H1 (cell line): ENCODE measurements around the gene SBF2. TPM values are rescaled to one million over a fixed set of nuclear protein-coding genes. Genes with fewer than 3 reads are reported as not detected.

ENCODE experiments used
- CTCF ChIA-PET: fragments of 300-600 bp; sonication (Branson Sonifier 250); formaldehyde crosslinking; loops from one replicate; lab custom pipeline; 2021; ENCODE audit not compliant: partially characterized antibody; lab: Charles Lee
- POLR2A ChIA-PET: fragments of 300-600 bp; sonication (Branson Sonifier 250); formaldehyde crosslinking; loops from one replicate; lab custom pipeline; 2021; ENCODE audit warnings: inconsistent platforms; ENCODE audit not compliant: partially characterized antibody; lab: Charles Lee
- DNase-seq, 2 experiments: peaks; one replicate each; pipeline versions ENCODE4 v3.0.0 to v3.0.0-alpha.2; 2010 to 2022; ENCODE audit warnings: low spot score in 2 of 2, low read depth in 1 of 2, mixed read lengths in 1 of 2
- FAIRE-seq: peaks from 2 replicates; lab custom pipeline; 2011; peaks lifted over from hg19 to GRCh38; lab: Jason Lieb, UNC
- H2AFZ ChIP-seq: 2 replicates; pipeline ENCODE4 v1.8.1; 2012; ENCODE audit warnings: low read length, inconsistent platforms
- H2AK5ac ChIP-seq: 2 replicates; pipeline ENCODE4 v1.6.1; 2013; ENCODE audit warnings: low read depth, low read length
- H2BK120ac ChIP-seq: replicated peaks from 2 replicates; pipeline ENCODE3; 2013; ENCODE audit warnings: low read depth, low read length, inconsistent platforms
- H2BK12ac ChIP-seq: 2 replicates; pipeline ENCODE4 v1.6.1; 2013; ENCODE audit warnings: low read depth, low read length
- H2BK15ac ChIP-seq: 2 replicates; pipeline ENCODE4 v1.6.1; 2013; ENCODE audit warnings: low read length
- H2BK20ac ChIP-seq: 2 replicates; pipeline ENCODE4 v1.6.1; 2013; ENCODE audit warnings: low read length
- H2BK5ac ChIP-seq: 2 replicates; pipeline ENCODE4 v1.6.1; 2013; ENCODE audit warnings: low read depth, low read length
- H3K14ac ChIP-seq: 2 replicates; pipeline ENCODE4 v1.6.1; 2013; ENCODE audit warnings: inconsistent platforms; ENCODE audit not compliant: insufficient read length
- H3K18ac ChIP-seq: 2 replicates; pipeline ENCODE4 v1.6.1; 2013; ENCODE audit warnings: low read length; ENCODE audit errors: extremely low read depth
- H3K23ac ChIP-seq: 2 replicates; pipeline ENCODE4 v1.6.1; 2013; ENCODE audit warnings: inconsistent platforms; ENCODE audit not compliant: insufficient read length
- H3K23me2 ChIP-seq: 2 replicates; pipeline ENCODE4 v1.6.1; 2013; ENCODE audit warnings: low read depth, low read length
- H3K27ac ChIP-seq: 2 replicates; pipeline ENCODE4 v1.6.1; 2011; ENCODE audit warnings: low read depth, low read length, inconsistent platforms
- H3K27me3 ChIP-seq, 4 experiments: replicated peaks in 1 of 4; 1 replicate in 1 of 4; 2 replicates in 3 of 4; pipeline versions ENCODE4 v1.6.1 to v1.8.1; 2011 to 2013; ENCODE audit warnings: low read length in 3 of 4, mild to moderate bottlenecking in 3 of 4, inconsistent platforms in 2 of 4, mixed read lengths in 2 of 4, moderate library complexity in 1 of 4; ENCODE audit not compliant: control insufficient read depth in 3 of 4, insufficient read depth in 3 of 4; ENCODE audit errors: extremely low read depth in 1 of 4
- H3K36me3 ChIP-seq, 4 experiments: 2 replicates each; pipeline versions ENCODE4 v1.6.1 to v1.8.1; 2011 to 2013; ENCODE audit warnings: mild to moderate bottlenecking in 4 of 4, low read length in 3 of 4, moderate library complexity in 2 of 4, control low read depth in 1 of 4, inconsistent platforms in 1 of 4; ENCODE audit not compliant: insufficient read depth in 4 of 4, control insufficient read depth in 2 of 4
- H3K4ac ChIP-seq: replicated peaks from 2 replicates; pipeline ENCODE3; 2013; ENCODE audit warnings: low read length, low read depth, mixed read lengths, inconsistent platforms; ENCODE audit not compliant: insufficient read length
- H3K4me1 ChIP-seq, 4 experiments: replicated peaks in 1 of 4; 1 replicate in 1 of 4; 2 replicates in 3 of 4; pipeline versions ENCODE4 v1.6.1 to v1.8.1; 2011 to 2013; ENCODE audit warnings: low read length in 3 of 4, inconsistent platforms in 2 of 4, mixed read lengths in 1 of 4; ENCODE audit not compliant: insufficient read depth in 4 of 4, control insufficient read depth in 3 of 4
- H3K4me2 ChIP-seq, 2 experiments: 2 replicates each; pipeline versions ENCODE4 v1.6.1 to v1.8.1; 2011 to 2013; ENCODE audit warnings: low read depth in 2 of 2, low read length in 2 of 2, control low read depth in 1 of 2, inconsistent platforms in 1 of 2, mild to moderate bottlenecking in 1 of 2; ENCODE audit not compliant: insufficient read depth in 1 of 2
- H3K4me3 ChIP-seq, 4 experiments: fragments of 200-600, 300-600 bp in 1 of 4; sonication (generic), shearing (Covaris generic), sonication (Bioruptor Twin) in 1 of 4; 2 replicates each; pipeline versions ENCODE4 v1.5.1 to v1.8.1; 2011 to 2016; ENCODE audit warnings: low read length in 4 of 4, low read depth in 3 of 4, control low read depth in 2 of 4, inconsistent platforms in 2 of 4, mild to moderate bottlenecking in 2 of 4, mixed read lengths in 1 of 4, moderate library complexity in 1 of 4; ENCODE audit not compliant: insufficient read depth in 2 of 4; ENCODE audit errors: extremely low read depth in 1 of 4
- H3K56ac ChIP-seq: replicated peaks from 2 replicates; pipeline ENCODE3; 2013; ENCODE audit warnings: low read depth, mild to moderate bottlenecking, mixed read lengths, low read length, inconsistent platforms; ENCODE audit not compliant: insufficient read length
- H3K79me1 ChIP-seq: 2 replicates; pipeline ENCODE4 v1.6.1; 2013; ENCODE audit warnings: low read depth, low read length, control low read depth
- H3K79me2 ChIP-seq, 2 experiments: 2 replicates each; pipeline versions ENCODE4 v1.6.1 to v1.8.1; 2012 to 2013; ENCODE audit warnings: low read length in 2 of 2, mild to moderate bottlenecking in 2 of 2, inconsistent platforms in 1 of 2; ENCODE audit not compliant: insufficient read depth in 2 of 2, control insufficient read depth in 1 of 2
- H3K9ac ChIP-seq, 4 experiments: replicated peaks in 1 of 4; 1 replicate in 1 of 4; 2 replicates in 3 of 4; pipeline versions ENCODE4 v1.6.1 to v1.8.1; 2011 to 2013; ENCODE audit warnings: low read depth in 3 of 4, low read length in 3 of 4, control low read depth in 2 of 4, mild to moderate bottlenecking in 2 of 4, moderate library complexity in 2 of 4, inconsistent platforms in 1 of 4; ENCODE audit errors: extremely low read depth in 1 of 4
- H3K9me3 ChIP-seq, 2 experiments: 2 replicates each; pipeline versions ENCODE4 v1.6.1 to v1.8.1; 2012 to 2013; ENCODE audit warnings: mild to moderate bottlenecking in 2 of 2, moderate library complexity in 2 of 2, control low read depth in 1 of 2, inconsistent platforms in 1 of 2, low read depth in 1 of 2, low read length in 1 of 2, mixed read lengths in 1 of 2; ENCODE audit not compliant: insufficient read depth in 2 of 2
- H4K20me1 ChIP-seq, 2 experiments: replicated peaks in 1 of 2; 2 replicates each; pipeline versions ENCODE3 to v1.8.1; 2011 to 2013; ENCODE audit warnings: inconsistent platforms in 2 of 2, low read length in 2 of 2, mild to moderate bottlenecking in 1 of 2; ENCODE audit not compliant: insufficient read depth in 2 of 2, control insufficient read depth in 1 of 2
- H4K5ac ChIP-seq: 2 replicates; pipeline ENCODE4 v1.6.1; 2013; ENCODE audit warnings: low read length, low read depth, mixed read lengths, inconsistent platforms; ENCODE audit not compliant: insufficient read length
- H4K8ac ChIP-seq: 2 replicates; pipeline ENCODE4 v1.8.0; 2013; ENCODE audit warnings: mild to moderate bottlenecking, moderate library complexity, low read length, inconsistent platforms; ENCODE audit not compliant: insufficient read depth; ENCODE audit errors: extremely low read depth
- H4K91ac ChIP-seq: replicated peaks from 2 replicates; pipeline ENCODE3; 2013; ENCODE audit warnings: low read length, mixed read lengths, inconsistent platforms; ENCODE audit not compliant: insufficient read length
- KDM5A ChIP-seq: fragments of 200-600 bp; IDR thresholded peaks from 2 replicates; pipeline ENCODE4 v1.7.1; 2012; ENCODE audit warnings: mild to moderate bottlenecking, low read length, inconsistent platforms, mixed read lengths
- SUZ12 ChIP-seq: fragments of 200-600 bp; sonication (generic); IDR thresholded peaks from 2 replicates; pipeline ENCODE4 v1.6.1; 2012; ENCODE audit warnings: mild to moderate bottlenecking, inconsistent platforms, low read length, moderate library complexity, mixed read lengths
- WGBS, 2 experiments: shearing (Covaris generic) in 1 of 2; methylation state at CpG; one replicate each; pipeline versions ENCODE4 v1.1.6 to v1.1.7; 2013 to 2015; ENCODE audit warnings: low lambda C conversion rate in 2 of 2, mixed read lengths in 2 of 2, inconsistent platforms in 1 of 2, low coverage in 1 of 2, missing lambda C conversion rate in 1 of 2; ENCODE audit not compliant: insufficient replicate concordance in 2 of 2, insufficient coverage in 1 of 2, insufficient read length in 1 of 2; ENCODE audit errors: extremely low coverage in 1 of 2, missing lambda C conversion rate in 1 of 2; 5-methylcytosine and 5-hydroxymethylcytosine counted together
- polyA plus RNA-seq, 7 experiments: library from polyadenylated mRNA; depleted of rRNA in 3 of 7; stranded (reverse) in 5 of 7; unstranded in 2 of 7; fragments of >200 nt in 5 of 7; fragments of 200-250 nt in 2 of 7; gene quantifications; 1 replicate in 5 of 7; 2 replicates in 1 of 7; 4 replicates in 1 of 7; pipeline versions ENCODE4 v1.2.1 to v1.2.3, GENCODE V29; 2011 to 2013; ENCODE audit warnings: missing spikeins in 2 of 7, mixed read lengths in 2 of 7
- total RNA-seq: library from RNA; stranded (reverse); fragmentation: NEBNext Ultra II Directional; extraction: Animal tissue kit (Norgen Biotek cat#: 25700); gene quantifications from 2 replicates; pipeline ENCODE4 v1.2.1, GENCODE V29; 2021
- TF ChIP-seq, protein P1 (sequence below): IDR thresholded peaks from 2 replicates; pipeline ENCODE4 v1.6.1; 2011; ENCODE audit warnings: low read length, improper control_type of control experiment

Gene SBF2
- total and polyA plus RNA-seq, 2 of the 8 experiments (the other 6 are each of a cell fraction or from before 2014, with no cell fraction given) = 36.7 to 50.5 TPM

DNA sequence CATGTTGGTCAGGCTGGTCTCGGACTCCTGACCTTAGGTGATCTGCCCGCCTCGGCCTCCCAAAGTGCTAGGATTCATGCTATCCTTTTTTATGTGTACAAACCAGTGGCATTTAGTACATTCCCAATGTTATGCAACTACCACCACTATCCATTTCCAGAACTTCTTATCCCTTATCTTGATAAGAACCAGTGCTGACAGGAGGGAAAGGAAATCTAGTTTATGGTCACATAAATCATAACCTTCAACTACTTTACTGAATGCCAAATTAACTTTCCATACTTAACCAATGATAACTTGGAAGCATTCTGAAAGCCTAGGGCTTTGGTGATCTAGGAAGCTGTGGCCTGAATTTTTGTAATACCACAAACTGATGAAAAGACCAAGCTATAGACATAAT lies 459.7 kb downstream of the SBF2 start:
- Histone ChIP-seq H2BK15ac (no peak overlapping the region), H3K4me1 (peaks cover 0 to 3% (median 3%) of the 10 kb centered on the region in 4 experiments; a peak in 3 of 7 replicates), H3K18ac (no peak overlapping the region), H3K23ac (no peak overlapping the region), H2BK20ac (no peak overlapping the region), H3K23me2 (no peaks in the 10 kb centered on the region), H2BK5ac (no peak overlapping the region), H3K27me3 (no peaks in the 10 kb centered on the region), H4K5ac (no peak overlapping the region), H3K79me1 (no peaks in the 10 kb centered on the region), H3K27ac (no peak overlapping the region), H3K56ac (no peak overlapping the region), H3K14ac (no peak overlapping the region), H4K20me1 (no peaks in the 10 kb centered on the region), H4K8ac (no peak overlapping the region), H3K9ac (no peak overlapping the region), H4K91ac (no peak overlapping the region), H2BK120ac (no peak overlapping the region), H2BK12ac (no peak overlapping the region), H3K4me3 (no peak overlapping the region), H3K4ac (no peak overlapping the region), H3K4me2 (no peak overlapping the region), H2AK5ac (no peak overlapping the region), H2AFZ (no peak overlapping the region), H3K9me3 (no peaks in the 10 kb centered on the region), H3K79me2 (no peaks in the 10 kb centered on the region), H3K36me3 (no peaks in the 10 kb centered on the region)
- ChIA-PET CTCF (interaction anchor here (0.6 to 2.0 kb wide), 4 partner anchors 22 to 1647 kb away, joined by 3 to 6 read pairs (median 4); no protein-coding TSS in a partner anchor), POLR2A (no interaction called here)
- DNase-seq = no peak
- TF ChIP-seq KDM5A = no peak
- TF ChIP-seq SUZ12 = no peak
- TF ChIP-seq, protein P1, sequence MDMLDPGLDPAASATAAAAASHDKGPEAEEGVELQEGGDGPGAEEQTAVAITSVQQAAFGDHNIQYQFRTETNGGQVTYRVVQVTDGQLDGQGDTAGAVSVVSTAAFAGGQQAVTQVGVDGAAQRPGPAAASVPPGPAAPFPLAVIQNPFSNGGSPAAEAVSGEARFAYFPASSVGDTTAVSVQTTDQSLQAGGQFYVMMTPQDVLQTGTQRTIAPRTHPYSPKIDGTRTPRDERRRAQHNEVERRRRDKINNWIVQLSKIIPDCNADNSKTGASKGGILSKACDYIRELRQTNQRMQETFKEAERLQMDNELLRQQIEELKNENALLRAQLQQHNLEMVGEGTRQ = no peak
- 90% methylated on average over 3 of the region's 3 CpGs; no CpG with 5 or more reads in 1 of the 2 experiments for WGBS, 2 experiments
- no peak for FAIRE-seq
